Breast epithelium (tissue), 4 donors: ENCODE results near the gene SLC51A. TPM values are rescaled to one million over a fixed set of nuclear protein-coding genes. Genes with fewer than 3 reads are reported as not detected.

Experiments used
- DNase-seq, 2 donors: peaks; one replicate each; pipeline ENCODE4 v3.0.0-alpha.2; 2019; ENCODE audit warnings: low spot score in 2 of 2
- H3K27ac ChIP-seq, 2 donors: fragments of 200-600 bp; sonication (generic) in 1 of 2; one replicate each; pipeline ENCODE4 v1.5.1; 2016 to 2019; ENCODE audit warnings: mild to moderate bottlenecking in 1 of 2
- H3K27me3 ChIP-seq, 2 donors: fragments of 200-600 bp; sonication (generic) in 1 of 2; one replicate each; pipeline versions ENCODE4 v1.5.1 to v1.6.0; 2017 to 2019; ENCODE audit warnings: control low read depth in 1 of 2, mild to moderate bottlenecking in 1 of 2
- H3K36me3 ChIP-seq: fragments of 200-600 bp; one replicate; pipeline ENCODE4 v1.5.1; 2019
- H3K4me1 ChIP-seq, 2 donors: fragments of 200-600 bp; sonication (generic); one replicate each; pipeline ENCODE4 v1.5.1; 2016 to 2019; ENCODE audit warnings: control low read depth in 1 of 2
- H3K4me3 ChIP-seq, 3 donors: fragments of 200-600 bp; sonication (generic); 1 replicate in 2 of 3; 2 replicates in 1 of 3; pipeline ENCODE4 v1.5.1; 2016 to 2019; ENCODE audit warnings: mild to moderate bottlenecking in 3 of 3, moderate library complexity in 2 of 3
- H3K9me3 ChIP-seq, 2 donors: fragments of 200-600 bp; sonication (generic) in 1 of 2; one replicate each; pipeline ENCODE4 v1.5.1; 2016 to 2019; ENCODE audit warnings: control low read depth in 1 of 2
- POLR2A ChIP-seq: fragments of 450-650 bp; IDR thresholded peaks from one replicate; pipeline ENCODE4 v1.6.1; 2016; ENCODE audit warnings: antibody characterized with exemption, mild to moderate bottlenecking, moderate library complexity
- POLR2AphosphoS5 ChIP-seq, 3 donors: sonication (generic); formaldehyde crosslinking; IDR thresholded peaks; one replicate each; pipeline ENCODE4 v1.6.1; 2017; ENCODE audit warnings: antibody characterized with exemption in 3 of 3
- intact Hi-C: fragments of 100-400 bp; cut with DNase I; formaldehyde crosslinking; loops from one replicate; pipeline ENCODE4 v1.15.1; 2023; ENCODE audit warnings: low total_unique reads
- total RNA-seq, 3 donors: library from RNA; depleted of rRNA; stranded (reverse); fragments of >200 nt; gene quantifications; one replicate each; pipeline ENCODE4 v1.1.0, GENCODE V29; 2016
- TF ChIP-seq, protein P1 (sequence below), 3 donors: fragments of 450-650 bp; IDR thresholded peaks; one replicate each; pipeline ENCODE4 v1.5.1; 2016 to 2017; ENCODE audit warnings: antibody characterized with exemption in 3 of 3, mild to moderate bottlenecking in 3 of 3, moderate library complexity in 3 of 3

The SLC51A gene
- total RNA-seq, 3 donors from 2014 or later: not detected

DNA sequence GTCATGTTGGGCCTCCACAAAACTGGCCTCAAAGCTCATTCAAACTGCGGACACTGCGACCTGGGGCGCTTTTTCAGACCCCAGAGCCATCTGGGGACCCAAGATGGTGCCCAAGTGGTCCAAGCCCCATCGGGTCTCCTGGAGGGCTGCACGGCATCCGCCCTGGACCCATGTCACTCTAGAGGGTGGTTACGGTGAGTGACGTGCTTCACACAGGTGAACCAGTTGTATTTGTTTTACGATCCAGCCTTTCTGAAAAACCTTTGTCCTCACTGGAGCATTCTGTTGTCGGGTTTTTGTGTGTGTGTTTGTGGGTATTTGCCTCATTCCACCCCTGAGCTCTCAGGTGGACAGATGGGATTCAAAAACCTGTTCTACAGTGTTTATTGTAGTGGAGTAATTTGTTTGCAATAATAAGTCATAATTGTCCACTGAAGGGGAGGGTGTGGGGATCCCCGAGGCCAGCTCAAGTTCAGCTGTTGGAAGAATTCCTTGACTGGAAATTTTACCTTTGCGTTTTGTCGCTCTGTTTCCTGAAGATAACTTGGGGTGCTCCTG is 1.9 kb downstream of the SLC51A start:
- H3K4me3 ChIP-seq: no peak overlapping the region
- no peak for DNase-seq
- intact Hi-C loops: no loop called here
- no peak overlapping the region for H3K27ac ChIP-seq
- H3K36me3 ChIP-seq: no peaks in the 10 kb centered on the region
- no peaks in the 10 kb centered on the region for H3K9me3 ChIP-seq
- no peaks in the 10 kb centered on the region for H3K27me3 ChIP-seq
- TF ChIP-seq, protein P1, sequence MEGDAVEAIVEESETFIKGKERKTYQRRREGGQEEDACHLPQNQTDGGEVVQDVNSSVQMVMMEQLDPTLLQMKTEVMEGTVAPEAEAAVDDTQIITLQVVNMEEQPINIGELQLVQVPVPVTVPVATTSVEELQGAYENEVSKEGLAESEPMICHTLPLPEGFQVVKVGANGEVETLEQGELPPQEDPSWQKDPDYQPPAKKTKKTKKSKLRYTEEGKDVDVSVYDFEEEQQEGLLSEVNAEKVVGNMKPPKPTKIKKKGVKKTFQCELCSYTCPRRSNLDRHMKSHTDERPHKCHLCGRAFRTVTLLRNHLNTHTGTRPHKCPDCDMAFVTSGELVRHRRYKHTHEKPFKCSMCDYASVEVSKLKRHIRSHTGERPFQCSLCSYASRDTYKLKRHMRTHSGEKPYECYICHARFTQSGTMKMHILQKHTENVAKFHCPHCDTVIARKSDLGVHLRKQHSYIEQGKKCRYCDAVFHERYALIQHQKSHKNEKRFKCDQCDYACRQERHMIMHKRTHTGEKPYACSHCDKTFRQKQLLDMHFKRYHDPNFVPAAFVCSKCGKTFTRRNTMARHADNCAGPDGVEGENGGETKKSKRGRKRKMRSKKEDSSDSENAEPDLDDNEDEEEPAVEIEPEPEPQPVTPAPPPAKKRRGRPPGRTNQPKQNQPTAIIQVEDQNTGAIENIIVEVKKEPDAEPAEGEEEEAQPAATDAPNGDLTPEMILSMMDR (IDR thresholded peaks at IDR 0.05): no peak
- TF ChIP-seq POLR2AphosphoS5 (IDR thresholded peaks at IDR 0.05) (no peak), POLR2A (no peak)
- no peaks in the 10 kb centered on the region for H3K4me1 ChIP-seq

DNA sequence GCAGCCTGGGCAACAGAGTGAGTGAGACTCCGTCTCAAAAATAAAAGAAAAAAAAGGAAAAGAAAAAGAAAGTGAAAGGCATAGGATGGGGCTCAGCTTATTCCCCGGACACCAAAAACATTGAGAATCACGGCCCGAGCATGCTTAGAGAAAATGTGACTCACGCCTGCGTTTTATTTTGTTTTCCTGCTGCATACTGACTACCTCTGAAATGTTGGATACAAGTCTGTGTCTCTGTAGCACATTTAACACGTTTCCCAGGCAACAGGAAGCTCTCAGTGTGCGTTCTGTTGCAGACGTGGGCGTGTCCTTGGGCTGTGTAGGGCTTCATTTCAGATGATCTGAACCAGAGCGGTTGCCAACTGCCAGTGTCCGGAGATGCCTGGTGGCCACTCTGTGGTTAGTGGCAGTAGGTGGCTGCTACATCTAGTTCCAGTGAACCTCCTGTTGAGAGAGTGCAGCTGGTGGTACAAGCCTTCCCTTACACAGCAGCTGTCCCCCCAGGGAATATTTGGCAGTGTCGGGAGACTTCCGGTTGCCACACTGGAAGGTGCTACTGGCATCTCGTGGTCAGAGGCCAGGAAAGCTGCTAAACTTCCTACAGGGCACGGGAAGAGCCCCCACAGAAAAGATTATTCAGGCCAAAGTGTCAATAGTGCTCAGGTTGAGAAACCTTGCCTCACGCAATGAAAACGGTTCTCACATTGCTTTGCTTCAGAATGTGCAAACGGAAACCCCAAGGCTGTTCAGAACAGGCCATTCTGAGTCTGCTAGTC is 3.0 kb downstream of the SLC51A start:
- intact Hi-C loops: no loop called here
- no peaks in the 10 kb centered on the region for H3K9me3 ChIP-seq
- DNase-seq: peak in 1 of 2 donors; percentile 76
- H3K36me3 ChIP-seq: no peaks in the 10 kb centered on the region
- no peaks in the 10 kb centered on the region for H3K4me1 ChIP-seq
- H3K27ac ChIP-seq: peak overlapping the region; percentile 55 to 56
- H3K27me3 ChIP-seq: no peaks in the 10 kb centered on the region
- H3K4me3 ChIP-seq: peak overlapping the region; percentile 31 to 54 (median 36)
- TF ChIP-seq, protein P1 (IDR thresholded peaks at IDR 0.05): no peak
- peak in 1 of 3 donors; percentile 15 for TF ChIP-seq POLR2AphosphoS5 (IDR thresholded peaks at IDR 0.05)
- no peak for TF ChIP-seq POLR2A

GRCh38 chr3:196219970-196220311 is 3.6 kb downstream of the SLC51A start:
- intact Hi-C loops: no loop called here
- DNase-seq: no peak
- no peaks in the 10 kb centered on the region for H3K36me3 ChIP-seq
- no peaks in the 10 kb centered on the region for H3K4me1 ChIP-seq
- H3K27me3 ChIP-seq: no peaks in the 10 kb centered on the region
- H3K9me3 ChIP-seq: no peaks in the 10 kb centered on the region
- no peak for TF ChIP-seq POLR2A
- no peak for TF ChIP-seq POLR2AphosphoS5 (IDR thresholded peaks at IDR 0.05)
- TF ChIP-seq, protein P1 (IDR thresholded peaks at IDR 0.05): no peak
- peak overlapping the region; percentile 55 to 56 for H3K27ac ChIP-seq
- peak overlapping the region in 1 of 3 donors; percentile 54 for H3K4me3 ChIP-seq

DNA sequence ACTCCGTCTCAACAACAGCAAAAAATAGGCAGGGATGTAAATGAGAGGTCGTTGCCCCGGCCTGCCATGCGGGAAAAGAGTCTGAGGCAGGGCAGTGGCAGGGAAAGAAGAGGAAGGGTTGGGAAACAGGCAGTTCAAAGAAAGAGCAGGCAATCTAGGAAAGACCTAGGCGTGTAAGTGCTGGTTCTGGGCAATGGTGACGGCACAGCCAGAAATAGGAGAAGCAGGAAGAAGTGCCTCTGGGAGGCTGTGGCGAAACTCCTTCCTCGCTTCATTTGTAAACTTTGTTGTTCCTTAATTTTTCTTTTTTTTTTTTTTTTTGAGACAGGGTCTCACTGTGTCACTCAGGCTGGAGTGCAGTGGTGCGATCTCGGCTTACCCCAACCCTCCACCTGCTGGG is 4.3 kb downstream of the SLC51A start:
- Histone ChIP-seq H3K9me3 (no peaks in the 10 kb centered on the region), H3K4me3 (no peak overlapping the region), H3K27me3 (no peaks in the 10 kb centered on the region), H3K27ac (no peak overlapping the region), H3K4me1 (no peaks in the 10 kb centered on the region), H3K36me3 (no peaks in the 10 kb centered on the region)
- no peak for TF ChIP-seq POLR2A
- intact Hi-C loops: no loop called here
- no peak for DNase-seq

GRCh38 chr3:196220991-196221390 is 4.7 kb downstream of the SLC51A start:
- Histone ChIP-seq H3K27ac (no peak overlapping the region), H3K4me3 (no peak overlapping the region), H3K4me1 (no peaks in the 10 kb centered on the region), H3K27me3 (no peaks in the 10 kb centered on the region), H3K36me3 (no peaks in the 10 kb centered on the region), H3K9me3 (no peaks in the 10 kb centered on the region)
- DNase-seq: no peak
- TF ChIP-seq, protein P1 (IDR thresholded peaks at IDR 0.05): no peak
- TF ChIP-seq POLR2A (no peak), POLR2AphosphoS5 (IDR thresholded peaks at IDR 0.05) (no peak)
- intact Hi-C loops: no loop called here
